Mesodermal cell (in vitro differentiated cells): Measurements from ENCODE around the gene PPP2R5A.
"Not testable (repeated sequence)": the region's sequence is repeated elsewhere in the genome, so short reads cannot be mapped to it uniquely, and the experiment has no call there.

ENCODE experiments used
- H3K27ac ChIP-seq: 2 replicates; pipeline ENCODE4 v1.7.0; 2013; ENCODE audit warnings: mild to moderate bottlenecking, low read depth, low read length, moderate library complexity; ENCODE audit not compliant: severe bottlenecking
- H3K36me3 ChIP-seq: 2 replicates; pipeline ENCODE4 v1.7.1; 2013; ENCODE audit warnings: mild to moderate bottlenecking, low read length, moderate library complexity; ENCODE audit not compliant: control insufficient read depth, insufficient read depth
- H3K4me1 ChIP-seq: one replicate; pipeline ENCODE4 v1.7.1; 2013; ENCODE audit warnings: mild to moderate bottlenecking, low read length; ENCODE audit not compliant: insufficient read depth, control insufficient read depth, poor library complexity, severe bottlenecking
- H3K4me3 ChIP-seq: 2 replicates; pipeline ENCODE4 v1.7.0; 2013; ENCODE audit warnings: low read length, control low read depth, mild to moderate bottlenecking; ENCODE audit not compliant: insufficient read depth, poor library complexity, severe bottlenecking; ENCODE audit errors: extremely low read depth
- H3K9me3 ChIP-seq: 2 replicates; pipeline ENCODE4 v1.7.1; 2013; ENCODE audit warnings: mild to moderate bottlenecking, low read length, moderate library complexity; ENCODE audit not compliant: control insufficient read depth
- WGBS, 2 experiments: methylation state at CpG; one replicate each; pipeline ENCODE4 v1.1.5; 2013; ENCODE audit warnings: missing lambda C conversion rate in 2 of 2; ENCODE audit not compliant: insufficient coverage in 2 of 2; 5-methylcytosine and 5-hydroxymethylcytosine counted together

PPP2R5A gene

GRCh38 chr1:212287261-212287895 lies 2.2 kb downstream of the PPP2R5A start:
- WGBS, 2 experiments = 63 to 67% methylated on average over 1 of the region's 3 CpGs
- H3K4me1 ChIP-seq = peaks cover 7% of the 10 kb centered on the region
- H3K9me3 ChIP-seq = no peaks in the 10 kb centered on the region
- H3K36me3 ChIP-seq = no peaks in the 10 kb centered on the region
- H3K27ac ChIP-seq = no peak overlapping the region
- peak overlapping the region; percentile 81 for H3K4me3 ChIP-seq

DNA sequence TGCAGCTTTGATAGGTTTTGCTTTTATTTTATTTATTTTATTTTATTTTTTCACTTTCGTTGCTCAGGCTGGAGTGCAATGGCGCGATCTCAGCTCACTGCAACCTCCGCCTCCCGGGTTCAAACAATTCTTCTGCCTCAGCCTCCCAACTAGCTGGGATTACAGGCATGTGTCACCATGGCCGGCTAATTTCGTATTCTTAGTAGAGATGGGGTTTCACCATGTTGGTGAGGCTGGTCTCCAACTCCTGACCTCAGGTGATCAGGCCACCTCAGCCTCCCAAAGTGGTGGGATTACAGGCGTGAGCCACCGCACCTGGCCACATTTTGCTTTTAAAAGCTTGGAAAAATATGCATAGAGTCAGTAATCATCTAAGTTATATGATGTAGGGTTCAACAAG lies 2.8 kb downstream of the PPP2R5A start:
- not testable (repeated sequence) for H3K4me3 ChIP-seq, H3K4me1 ChIP-seq, H3K27ac ChIP-seq, H3K9me3 ChIP-seq, H3K36me3 ChIP-seq
- 87 to 97% methylated on average over 8 of the region's 9 CpGs for WGBS, 2 experiments

DNA sequence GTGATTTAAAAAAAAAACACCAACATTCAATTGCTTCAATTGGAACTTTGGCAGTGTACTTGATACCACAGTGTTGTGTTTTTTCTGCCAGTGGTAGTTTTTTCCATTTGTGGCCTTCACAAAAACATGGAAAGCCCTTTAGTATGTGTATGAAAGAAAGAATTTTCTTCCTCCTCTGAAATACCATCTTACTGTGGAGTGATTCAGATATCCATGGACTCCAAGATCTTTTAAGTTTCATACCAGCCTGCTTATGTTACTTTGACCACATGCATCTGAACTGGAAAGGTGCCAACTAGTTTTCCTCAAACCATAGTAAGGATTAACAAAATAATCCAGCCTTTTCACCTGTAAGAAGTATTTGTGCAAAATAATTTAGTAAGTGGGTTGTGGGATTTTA lies 3.4 kb downstream of the PPP2R5A start:
- Histone ChIP-seq H3K27ac (no peak overlapping the region), H3K9me3 (no peaks in the 10 kb centered on the region), H3K4me3 (no peak overlapping the region), H3K4me1 (peaks cover 7% of the 10 kb centered on the region), H3K36me3 (no peaks in the 10 kb centered on the region)

GRCh38 chr1:212289262-212290077 lies 4.3 kb downstream of the PPP2R5A start:
- H3K36me3 ChIP-seq = no peaks in the 10 kb centered on the region
- H3K4me1 ChIP-seq = peaks cover 7% of the 10 kb centered on the region
- WGBS, 2 experiments = 100% methylated on average over 1 of the region's 4 CpGs

DNA sequence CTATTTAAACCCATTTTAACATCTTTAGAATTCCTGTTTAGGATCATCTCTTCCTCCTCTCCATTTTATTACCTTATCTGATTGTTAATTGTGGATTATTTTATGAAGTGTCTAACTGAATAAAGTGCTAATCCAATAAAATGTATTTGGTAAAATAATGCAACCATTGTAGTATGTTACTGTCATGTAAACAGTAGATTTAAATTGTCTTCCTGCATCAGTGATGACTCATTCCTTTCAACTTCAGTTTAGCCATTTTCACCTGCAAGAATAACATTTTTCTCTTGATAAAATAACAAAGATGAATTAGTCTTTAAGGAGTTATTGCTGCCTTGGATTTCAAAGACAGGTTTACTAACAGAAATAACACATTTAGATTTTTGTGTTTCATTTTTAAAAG lies 5.4 kb downstream of the PPP2R5A start:
- H3K9me3 ChIP-seq = no peaks in the 10 kb centered on the region
- H3K4me3 ChIP-seq = no peak overlapping the region
- H3K36me3 ChIP-seq = no peaks in the 10 kb centered on the region
- H3K4me1 ChIP-seq = peaks cover 7% of the 10 kb centered on the region
- H3K27ac ChIP-seq = no peak overlapping the region

More at GRCh38 chr1:212289262-212290077, 4.3 kb downstream of the PPP2R5A start:
- H3K9me3 ChIP-seq = no peaks in the 10 kb centered on the region
- H3K4me3 ChIP-seq = no peak overlapping the region
- no peak overlapping the region for H3K27ac ChIP-seq

GRCh38 chr1:212291505-212292134 lies 6.4 kb downstream of the PPP2R5A start:
- no peaks in the 10 kb centered on the region for H3K36me3 ChIP-seq
- WGBS, 2 experiments = 15% methylated on average over 4 of the region's 6 CpGs; no CpG with 5 or more reads in 1 of the 2 experiments
- no peaks in the 10 kb centered on the region for H3K9me3 ChIP-seq
- H3K4me1 ChIP-seq = peaks cover 7% of the 10 kb centered on the region
- no peak overlapping the region for H3K27ac ChIP-seq
- H3K4me3 ChIP-seq = no peak overlapping the region

DNA sequence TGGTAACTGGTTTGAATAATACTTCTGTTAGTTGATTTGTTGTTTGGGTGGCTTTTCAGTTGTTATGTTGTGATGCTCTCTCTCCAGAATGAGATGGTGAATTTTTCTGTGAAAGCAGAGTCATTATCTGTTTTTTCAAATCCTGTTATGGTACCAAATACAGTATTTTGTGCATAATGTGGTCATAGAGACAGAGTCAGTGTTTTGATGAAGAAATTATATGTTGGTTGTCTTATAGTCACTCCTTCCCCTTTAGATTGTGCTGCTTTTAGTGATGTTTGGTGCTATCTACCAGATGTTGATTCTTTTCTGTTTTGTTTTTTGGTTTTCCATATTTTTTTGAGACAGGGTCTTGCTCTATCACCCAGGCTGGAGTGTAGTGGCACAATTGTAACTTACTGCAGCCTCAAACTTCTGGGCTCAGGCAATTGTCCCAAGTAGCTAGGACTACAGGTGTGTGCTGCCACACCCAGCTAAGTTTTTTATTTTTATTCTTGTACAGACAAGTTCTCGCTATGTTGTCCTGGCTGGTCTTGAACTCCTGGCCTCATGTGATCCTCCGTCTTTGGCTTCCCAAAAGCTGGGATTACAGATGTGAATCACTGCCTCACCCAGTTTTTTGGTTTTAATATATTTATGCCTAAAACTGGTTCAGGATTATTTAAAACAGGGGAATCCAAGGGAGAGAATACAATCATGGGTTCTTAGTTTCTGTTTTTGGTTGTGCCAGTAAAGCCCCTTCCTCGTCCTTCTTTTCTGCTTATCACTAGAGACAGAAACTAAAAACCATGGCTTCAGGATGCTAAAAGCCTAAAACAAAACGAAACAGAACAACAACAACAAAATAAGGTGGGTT lies 7.3 kb downstream of the PPP2R5A start:
- Histone ChIP-seq H3K4me3 (no peak overlapping the region), H3K36me3 (no peaks in the 10 kb centered on the region), H3K27ac (no peak overlapping the region), H3K4me1 (peaks cover 3% of the 10 kb centered on the region), H3K9me3 (no peaks in the 10 kb centered on the region)
- WGBS, 2 experiments = 89 to 94% methylated on average over 2 of the region's 4 CpGs

GRCh38 chr1:212293579-212293978 lies 8.4 kb downstream of the PPP2R5A start:
- Histone ChIP-seq H3K9me3 (no peaks in the 10 kb centered on the region), H3K27ac (no peak overlapping the region), H3K4me3 (no peak overlapping the region), H3K4me1 (peaks cover under 1% of the 10 kb centered on the region), H3K36me3 (no peaks in the 10 kb centered on the region)
- WGBS, 2 experiments = no CpG with 5 or more reads among the region's 1 CpG

DNA sequence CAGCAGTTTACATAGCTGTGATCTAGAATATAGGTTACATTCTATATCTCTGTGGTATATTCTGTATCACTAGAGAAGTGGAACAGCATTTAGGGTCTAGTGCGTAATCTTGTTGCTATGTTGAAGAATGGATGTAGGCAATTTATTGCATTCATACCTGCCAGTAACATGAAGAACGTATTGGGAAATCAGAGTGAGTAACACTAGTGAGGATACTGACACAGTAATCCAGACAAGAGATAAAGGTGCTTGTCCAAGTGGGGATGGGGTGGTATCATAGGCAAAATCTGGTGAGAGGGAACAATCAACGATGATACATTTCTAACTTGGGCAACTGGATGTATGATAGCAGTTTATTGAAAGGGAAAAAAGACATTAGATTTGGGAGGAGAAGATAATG lies 9.8 kb downstream of the PPP2R5A start:
- Histone ChIP-seq H3K36me3 (no peaks in the 10 kb centered on the region), H3K4me1 (no peaks in the 10 kb centered on the region), H3K27ac (no peak overlapping the region), H3K9me3 (no peaks in the 10 kb centered on the region), H3K4me3 (no peak overlapping the region)
- WGBS, 2 experiments = 93 to 97% methylated on average over 3 of the region's 3 CpGs

GRCh38 chr1:212295579-212295978 lies 10.4 kb downstream of the PPP2R5A start:
- no peaks in the 10 kb centered on the region for H3K4me1 ChIP-seq
- H3K36me3 ChIP-seq = no peaks in the 10 kb centered on the region
- 96% methylated on average over 2 of the region's 2 CpGs for WGBS, 2 experiments
- H3K9me3 ChIP-seq = no peaks in the 10 kb centered on the region
- H3K27ac ChIP-seq = no peak overlapping the region
- no peak overlapping the region for H3K4me3 ChIP-seq
